ENCODE data around the gene TENM4. TPM values are rescaled to one million over a fixed set of nuclear protein-coding genes. Genes with fewer than 3 reads are reported as not detected.

Gene TENM4
- total and polyA plus RNA-seq, 4 experiments from 2014 or later: 0.25 to 0.28 TPM; not detected in 2

GRCh38 chr11:79374727-79375126, 66.1 kb downstream of the TENM4 start:
- POLR2A ChIA-PET (ENCODE audit: partially characterized antibody): no interaction called here
- no peaks in the 10 kb centered on the region for H3K27me3 ChIP-seq (ENCODE audit: insufficient read depth, low read length)
- Mint-ChIP-seq H3K9me3 (peaks cover 0 to 6% (median under 1%) of the 10 kb centered on the region in 8 donors), H3K27ac (no peak overlapping the region), H3K36me3 (no peaks in the 10 kb centered on the region), H3K4me1 (no peaks in the 10 kb centered on the region), H3K27me3 (peaks cover 1% of the 10 kb centered on the region in 2 donors), H3K4me3 (no peak overlapping the region)
- no peaks in the 10 kb centered on the region for H3K4me1 ChIP-seq (ENCODE audit: insufficient read depth, low read length)
- intact Hi-C loops (cut with micrococcal nuclease): no loop called here
- no peak overlapping the region for H3K4me3 ChIP-seq (ENCODE audit: low read length in 2 of 2)
- CTCF ChIA-PET (ENCODE audit: partially characterized antibody): no interaction called here
- no peaks in the 10 kb centered on the region for H3K9me3 ChIP-seq (ENCODE audit: control insufficient read depth in 1 of 2, low read length in 2 of 2)
- no peak for DNase-seq
- H3K27ac ChIP-seq (ENCODE audit: low read depth, low read length): no peak overlapping the region
- H3K36me3 ChIP-seq (ENCODE audit: insufficient read depth, low read length): no peaks in the 10 kb centered on the region

- Histone ChIP-seq H3K4me1 (ENCODE audit: insufficient read depth, low read length) (no peaks in the 10 kb centered on the region), H3K36me3 (ENCODE audit: insufficient read depth, low read length) (no peaks in the 10 kb centered on the region), H3K4me3 (ENCODE audit: low read length in 2 of 2) (no peak overlapping the region), H3K9me3 (ENCODE audit: control insufficient read depth in 1 of 2, low read length in 2 of 2) (no peaks in the 10 kb centered on the region), H3K27ac (ENCODE audit: low read depth, low read length) (no peak overlapping the region), H3K27me3 (ENCODE audit: insufficient read depth, low read length) (no peaks in the 10 kb centered on the region)
- Mint-ChIP-seq H3K4me1 (no peaks in the 10 kb centered on the region), H3K9me3 (peaks cover 0 to 6% (median 1%) of the 10 kb centered on the region in 8 donors), H3K36me3 (no peaks in the 10 kb centered on the region), H3K27ac (no peak overlapping the region), H3K27me3 (peaks cover 1 to 4% of the 10 kb centered on the region in 2 donors), H3K4me3 (no peak overlapping the region)
- ChIA-PET POLR2A (ENCODE audit: partially characterized antibody) (no interaction called here), CTCF (ENCODE audit: partially characterized antibody) (no interaction called here)
- intact Hi-C loops (cut with micrococcal nuclease): no loop called here
- no peak for DNase-seq
Measured at GRCh38 chr11:79371724-79372123, 69.1 kb downstream of the TENM4 start.

DNA sequence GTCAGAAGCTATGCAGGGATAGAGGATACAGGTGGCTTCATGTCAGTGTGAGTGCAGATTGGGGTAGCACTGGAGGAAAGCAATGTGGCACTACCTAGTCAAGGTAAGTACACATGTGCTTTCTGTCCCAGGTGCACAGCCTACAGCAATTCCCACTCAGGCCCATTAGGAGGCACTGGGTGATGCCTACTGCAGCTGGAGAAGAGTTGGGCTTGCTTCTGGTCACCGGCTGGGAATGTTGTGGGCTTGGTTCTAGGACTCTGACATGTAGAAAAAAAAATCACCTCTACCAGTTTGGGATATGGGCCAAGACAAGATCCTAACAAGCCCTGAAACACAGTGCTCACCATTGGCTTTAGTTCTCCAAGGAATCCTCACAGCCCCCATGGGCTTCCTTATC, 69.7 kb downstream of the TENM4 start:
- no peaks in the 10 kb centered on the region for H3K9me3 ChIP-seq (ENCODE audit: control insufficient read depth in 1 of 2, low read length in 2 of 2)
- Mint-ChIP-seq H3K36me3 (no peaks in the 10 kb centered on the region), H3K27me3 (peaks cover 1 to 4% of the 10 kb centered on the region in 2 donors), H3K4me3 (no peak overlapping the region), H3K9me3 (peaks cover 0 to 6% (median 1%) of the 10 kb centered on the region in 8 donors), H3K27ac (no peak overlapping the region), H3K4me1 (no peaks in the 10 kb centered on the region)
- H3K27me3 ChIP-seq (ENCODE audit: insufficient read depth, low read length): no peaks in the 10 kb centered on the region
- DNase-seq: no peak
- no peak overlapping the region for H3K4me3 ChIP-seq (ENCODE audit: low read length in 2 of 2)
- H3K4me1 ChIP-seq (ENCODE audit: insufficient read depth, low read length): no peaks in the 10 kb centered on the region
- H3K36me3 ChIP-seq (ENCODE audit: insufficient read depth, low read length): no peaks in the 10 kb centered on the region
- H3K27ac ChIP-seq (ENCODE audit: low read depth, low read length): no peak overlapping the region
- intact Hi-C loops (cut with micrococcal nuclease): no loop called here
- CTCF ChIA-PET (ENCODE audit: partially characterized antibody): no interaction called here
- POLR2A ChIA-PET (ENCODE audit: partially characterized antibody): no interaction called here

GRCh38 chr11:79369055-79369454, 71.8 kb downstream of the TENM4 start:
- Histone ChIP-seq H3K36me3 (ENCODE audit: insufficient read depth, low read length) (no peaks in the 10 kb centered on the region), H3K4me3 (ENCODE audit: low read length in 2 of 2) (no peak overlapping the region), H3K27me3 (ENCODE audit: insufficient read depth, low read length) (no peaks in the 10 kb centered on the region), H3K9me3 (ENCODE audit: control insufficient read depth in 1 of 2, low read length in 2 of 2) (no peaks in the 10 kb centered on the region), H3K4me1 (ENCODE audit: insufficient read depth, low read length) (no peaks in the 10 kb centered on the region), H3K27ac (ENCODE audit: low read depth, low read length) (no peak overlapping the region)
- intact Hi-C loops (cut with micrococcal nuclease): no loop called here
- ChIA-PET POLR2A (ENCODE audit: partially characterized antibody) (no interaction called here), CTCF (ENCODE audit: partially characterized antibody) (no interaction called here)
- peaks cover 0 to 6% (median 1%) of the 10 kb centered on the region in 8 donors for H3K9me3 Mint-ChIP-seq
- H3K4me1 Mint-ChIP-seq: no peaks in the 10 kb centered on the region
- H3K27ac Mint-ChIP-seq: no peak overlapping the region
- no peak for DNase-seq
- no peak overlapping the region for H3K4me3 Mint-ChIP-seq
- H3K27me3 Mint-ChIP-seq: peaks cover 1 to 4% of the 10 kb centered on the region in 2 donors
- no peaks in the 10 kb centered on the region for H3K36me3 Mint-ChIP-seq

DNA sequence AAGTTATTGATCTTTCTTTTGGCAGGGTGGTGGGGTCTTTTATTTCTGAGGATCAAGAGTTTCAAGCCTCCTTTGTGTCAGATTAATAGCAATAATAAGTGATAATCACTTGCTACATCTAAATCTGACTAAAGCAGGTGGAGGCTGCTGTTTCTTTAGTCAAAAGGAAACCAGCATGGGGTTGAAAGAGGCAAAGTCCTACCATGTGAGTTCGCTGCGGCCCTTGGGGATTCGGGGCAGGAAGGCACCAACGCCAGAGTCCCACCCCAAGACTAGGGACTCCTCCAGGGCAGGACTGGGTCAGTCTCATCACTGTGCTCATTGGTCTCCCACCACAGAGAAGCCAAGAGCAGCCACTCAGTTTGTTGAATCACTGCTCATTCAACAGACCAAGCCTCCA, 73.0 kb downstream of the TENM4 start:
- Mint-ChIP-seq H3K27ac (no peak overlapping the region), H3K9me3 (peaks cover 0 to 4% (median 0%) of the 10 kb centered on the region in 8 donors), H3K36me3 (no peaks in the 10 kb centered on the region), H3K4me1 (no peaks in the 10 kb centered on the region), H3K27me3 (peaks cover 1 to 4% of the 10 kb centered on the region in 2 donors), H3K4me3 (no peak overlapping the region)
- H3K4me1 ChIP-seq (ENCODE audit: insufficient read depth, low read length): no peaks in the 10 kb centered on the region
- POLR2A ChIA-PET (ENCODE audit: partially characterized antibody): no interaction called here
- DNase-seq: no peak
- no peak overlapping the region for H3K27ac ChIP-seq (ENCODE audit: low read depth, low read length)
- H3K9me3 ChIP-seq (ENCODE audit: control insufficient read depth in 1 of 2, low read length in 2 of 2): no peaks in the 10 kb centered on the region
- H3K36me3 ChIP-seq (ENCODE audit: insufficient read depth, low read length): no peaks in the 10 kb centered on the region
- CTCF ChIA-PET (ENCODE audit: partially characterized antibody): no interaction called here
- H3K27me3 ChIP-seq (ENCODE audit: insufficient read depth, low read length): no peaks in the 10 kb centered on the region
- no peak overlapping the region for H3K4me3 ChIP-seq (ENCODE audit: low read length in 2 of 2)
- intact Hi-C loops (cut with micrococcal nuclease): no loop called here

DNA sequence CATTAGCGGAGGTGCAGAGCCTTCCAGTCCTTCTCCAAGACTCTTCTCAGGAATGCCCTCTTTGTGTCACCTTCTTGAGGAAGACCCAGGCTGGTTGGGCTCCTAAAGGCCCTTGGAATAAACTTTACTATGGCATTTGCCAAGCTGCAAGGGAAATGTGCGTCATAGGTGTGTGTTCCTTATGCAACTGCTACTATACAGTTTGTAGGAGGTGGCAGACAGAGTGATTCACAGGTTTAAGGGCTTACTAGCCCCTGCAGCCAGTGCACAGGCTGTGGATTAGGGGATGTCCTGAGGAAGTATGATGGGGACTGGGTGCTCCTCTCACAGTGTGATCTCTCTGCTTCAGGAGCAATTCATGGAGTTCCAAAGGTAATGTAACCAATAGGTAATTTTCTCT, 74.6 kb downstream of the TENM4 start:
- POLR2A ChIA-PET (ENCODE audit: partially characterized antibody): no interaction called here
- no peak overlapping the region for H3K4me3 ChIP-seq (ENCODE audit: low read length in 2 of 2)
- Mint-ChIP-seq H3K27me3 (peaks cover 1 to 4% of the 10 kb centered on the region in 2 donors), H3K4me1 (no peaks in the 10 kb centered on the region), H3K36me3 (no peaks in the 10 kb centered on the region), H3K27ac (no peak overlapping the region), H3K9me3 (peaks cover 0 to 4% (median 0%) of the 10 kb centered on the region in 8 donors), H3K4me3 (no peak overlapping the region)
- H3K27me3 ChIP-seq (ENCODE audit: insufficient read depth, low read length): no peaks in the 10 kb centered on the region
- H3K36me3 ChIP-seq (ENCODE audit: insufficient read depth, low read length): no peaks in the 10 kb centered on the region
- CTCF ChIA-PET (ENCODE audit: partially characterized antibody): no interaction called here
- no peaks in the 10 kb centered on the region for H3K9me3 ChIP-seq (ENCODE audit: control insufficient read depth in 1 of 2, low read length in 2 of 2)
- no peak overlapping the region for H3K27ac ChIP-seq (ENCODE audit: low read depth, low read length)
- intact Hi-C loops (cut with micrococcal nuclease): no loop called here
- no peak for DNase-seq
- H3K4me1 ChIP-seq (ENCODE audit: insufficient read depth, low read length): no peaks in the 10 kb centered on the region

GRCh38 chr11:79363861-79364378, 76.9 kb downstream of the TENM4 start:
- CTCF ChIA-PET (ENCODE audit: partially characterized antibody): interaction anchor here (0.6 kb wide), 1 partner anchor 37 kb away, joined by 3 read pairs; no protein-coding TSS in a partner anchor
- POLR2A ChIA-PET (ENCODE audit: partially characterized antibody): no interaction called here
- no peaks in the 10 kb centered on the region for H3K27me3 ChIP-seq (ENCODE audit: insufficient read depth, low read length)
- Mint-ChIP-seq H3K4me1 (no peaks in the 10 kb centered on the region), H3K4me3 (no peak overlapping the region), H3K9me3 (no peaks in the 10 kb centered on the region), H3K27me3 (no peaks in the 10 kb centered on the region), H3K36me3 (no peaks in the 10 kb centered on the region), H3K27ac (no peak overlapping the region)
- intact Hi-C loops (cut with micrococcal nuclease): no loop called here
- no peaks in the 10 kb centered on the region for H3K36me3 ChIP-seq (ENCODE audit: insufficient read depth, low read length)
- H3K4me1 ChIP-seq (ENCODE audit: insufficient read depth, low read length): no peaks in the 10 kb centered on the region
- H3K9me3 ChIP-seq (ENCODE audit: control insufficient read depth in 1 of 2, low read length in 2 of 2): no peaks in the 10 kb centered on the region
- no peak overlapping the region for H3K4me3 ChIP-seq (ENCODE audit: low read length in 2 of 2)
- no peak overlapping the region for H3K27ac ChIP-seq (ENCODE audit: low read depth, low read length)
- no peak for DNase-seq

DNA sequence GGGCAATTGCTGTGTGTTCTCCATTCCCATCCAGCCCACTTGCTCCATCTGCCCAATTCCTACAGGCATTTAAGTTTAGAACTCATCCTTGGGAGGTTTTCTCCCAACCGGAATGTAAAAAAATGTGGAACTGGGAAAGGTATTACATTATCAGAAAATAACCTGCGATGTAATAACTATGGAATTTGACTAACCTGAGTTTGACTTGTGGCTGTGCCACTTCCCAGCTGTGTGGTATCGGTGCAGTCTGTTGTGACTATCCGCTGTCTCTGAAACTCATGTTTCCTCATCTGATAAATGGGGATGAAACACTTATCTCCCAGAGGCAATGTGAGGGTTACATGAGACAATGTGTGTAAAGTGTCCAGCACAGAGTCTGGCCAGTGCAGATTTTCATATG, 77.6 kb downstream of the TENM4 start:
- Mint-ChIP-seq H3K27me3 (no peaks in the 10 kb centered on the region), H3K4me3 (no peak overlapping the region), H3K27ac (no peak overlapping the region), H3K4me1 (no peaks in the 10 kb centered on the region), H3K36me3 (no peaks in the 10 kb centered on the region), H3K9me3 (no peaks in the 10 kb centered on the region)
- no peaks in the 10 kb centered on the region for H3K36me3 ChIP-seq (ENCODE audit: insufficient read depth, low read length)
- no peak overlapping the region for H3K27ac ChIP-seq (ENCODE audit: low read depth, low read length)
- DNase-seq: no peak
- H3K4me3 ChIP-seq (ENCODE audit: low read length in 2 of 2): no peak overlapping the region
- ChIA-PET CTCF (ENCODE audit: partially characterized antibody) (interaction anchor here (0.6 kb wide), 1 partner anchor 36 kb away, joined by 3 read pairs; no protein-coding TSS in a partner anchor), POLR2A (ENCODE audit: partially characterized antibody) (no interaction called here)
- no peaks in the 10 kb centered on the region for H3K9me3 ChIP-seq (ENCODE audit: control insufficient read depth in 1 of 2, low read length in 2 of 2)
- intact Hi-C loops (cut with micrococcal nuclease): no loop called here
- no peaks in the 10 kb centered on the region for H3K4me1 ChIP-seq (ENCODE audit: insufficient read depth, low read length)
- no peaks in the 10 kb centered on the region for H3K27me3 ChIP-seq (ENCODE audit: insufficient read depth, low read length)

All from CD4-positive, alpha-beta memory T cell (primary cell).